Skeletal muscle cell (primary cell): ENCODE results near the gene ASMTL.
"Not testable (repeated sequence)": the region's sequence is repeated elsewhere in the genome, so short reads cannot be mapped to it uniquely, and the experiment has no call there.

Experiments used
- DNase-seq: peaks from one replicate; pipeline ENCODE4 v3.0.0-alpha.2; 2010; ENCODE audit warnings: low read depth
- H3K4me3 ChIP-seq: 2 replicates; pipeline ENCODE4 v1.5.1; 2011; ENCODE audit warnings: low read depth, mild to moderate bottlenecking, control low read depth, low read length, moderate library complexity

The ASMTL gene

GRCh38 chrX:1442724-1443367 lies 9.9 kb downstream of the ASMTL start:
- H3K4me3 ChIP-seq = no peak overlapping the region

DNA sequence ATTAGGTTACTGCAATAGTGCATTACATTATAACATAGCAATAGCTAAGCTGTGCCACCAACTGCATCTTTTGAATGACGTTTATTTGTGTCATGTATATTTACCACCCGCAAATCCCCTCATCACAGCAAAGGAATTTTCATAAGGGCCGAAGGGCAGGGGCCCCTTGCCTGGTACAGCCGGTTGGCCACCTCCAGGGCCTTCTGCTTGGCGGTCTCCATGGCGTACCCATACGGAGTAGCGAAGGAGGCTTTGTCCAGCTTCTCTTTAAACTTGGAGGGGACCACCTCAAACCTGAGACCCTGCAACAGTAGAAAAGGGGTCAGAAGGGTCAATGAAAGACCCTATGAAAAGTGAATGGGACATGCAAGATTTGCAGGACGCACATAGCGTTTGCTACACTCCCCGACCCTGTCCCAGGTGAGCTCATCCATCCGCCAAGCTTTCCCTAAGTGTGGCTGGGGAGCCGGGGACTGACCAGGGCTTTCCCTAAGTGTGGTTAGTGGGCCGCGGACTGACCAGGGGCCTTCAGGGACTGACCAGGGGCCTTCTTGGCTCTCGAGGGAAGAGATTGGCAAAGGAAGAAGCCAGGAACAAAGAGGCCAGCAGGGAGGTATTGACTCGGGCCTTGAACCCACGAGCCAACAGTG lies 10.6 kb downstream of the ASMTL start:
- no peak overlapping the region for H3K4me3 ChIP-seq
- DNase-seq = no peak

More at GRCh38 chrX:1442724-1443367, 9.9 kb downstream of the ASMTL start:
- no peak for DNase-seq

DNA sequence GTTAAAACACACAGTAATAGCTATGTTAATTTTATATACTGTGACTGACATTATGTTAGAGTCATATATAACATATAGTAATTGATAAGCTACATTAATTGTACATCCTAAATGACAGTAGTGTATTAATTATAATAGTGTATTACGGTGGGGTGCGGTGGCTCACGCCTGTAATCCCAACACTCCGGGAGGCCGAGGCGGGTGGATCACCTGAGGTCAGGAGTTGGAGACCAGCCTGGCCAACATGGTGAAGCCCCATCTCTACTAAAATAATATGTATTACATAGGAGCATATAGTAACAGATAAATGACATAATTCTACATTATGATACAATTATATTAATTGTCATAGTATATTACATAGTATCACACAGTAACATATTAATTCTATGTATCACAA lies 12.2 kb downstream of the ASMTL start:
- H3K4me3 ChIP-seq = no peak overlapping the region
- DNase-seq = no peak

DNA sequence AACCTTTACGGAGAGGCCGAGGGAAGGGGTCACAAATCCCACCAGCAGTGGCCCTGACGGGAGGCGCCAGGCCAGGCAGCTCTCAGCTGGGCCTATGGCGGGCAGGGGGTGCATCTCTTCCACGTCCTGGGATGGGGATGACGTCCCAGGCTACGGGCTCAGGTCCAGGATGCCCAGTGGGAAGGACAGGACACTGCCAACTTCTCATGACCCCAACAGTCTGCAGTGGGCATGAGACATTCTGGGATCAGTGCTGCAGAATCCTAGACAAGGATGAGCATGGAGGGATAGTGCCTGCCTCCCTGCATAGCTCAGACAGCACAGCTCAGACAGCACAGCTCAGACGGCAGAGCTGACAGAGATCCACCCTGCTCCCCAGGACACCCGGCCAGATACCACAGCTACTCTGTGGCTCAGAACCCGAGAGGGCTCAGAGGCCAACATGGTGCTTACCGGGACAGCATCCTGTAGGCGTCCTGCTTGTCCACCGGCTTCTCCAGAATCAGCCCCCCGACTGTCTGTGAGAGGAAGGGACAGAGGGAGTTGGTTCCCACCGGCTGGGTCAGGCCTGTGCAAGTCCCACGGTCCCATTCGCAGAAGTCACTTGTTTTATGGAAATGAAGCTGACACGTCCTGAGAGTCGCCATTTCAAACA lies 17.3 kb downstream of the ASMTL start:
- no peak for DNase-seq
- no peak overlapping the region for H3K4me3 ChIP-seq

- no peak overlapping the region for H3K4me3 ChIP-seq
- no peak for DNase-seq
Measured at GRCh38 chrX:1434871-1435240, 17.9 kb downstream of the ASMTL start.

DNA sequence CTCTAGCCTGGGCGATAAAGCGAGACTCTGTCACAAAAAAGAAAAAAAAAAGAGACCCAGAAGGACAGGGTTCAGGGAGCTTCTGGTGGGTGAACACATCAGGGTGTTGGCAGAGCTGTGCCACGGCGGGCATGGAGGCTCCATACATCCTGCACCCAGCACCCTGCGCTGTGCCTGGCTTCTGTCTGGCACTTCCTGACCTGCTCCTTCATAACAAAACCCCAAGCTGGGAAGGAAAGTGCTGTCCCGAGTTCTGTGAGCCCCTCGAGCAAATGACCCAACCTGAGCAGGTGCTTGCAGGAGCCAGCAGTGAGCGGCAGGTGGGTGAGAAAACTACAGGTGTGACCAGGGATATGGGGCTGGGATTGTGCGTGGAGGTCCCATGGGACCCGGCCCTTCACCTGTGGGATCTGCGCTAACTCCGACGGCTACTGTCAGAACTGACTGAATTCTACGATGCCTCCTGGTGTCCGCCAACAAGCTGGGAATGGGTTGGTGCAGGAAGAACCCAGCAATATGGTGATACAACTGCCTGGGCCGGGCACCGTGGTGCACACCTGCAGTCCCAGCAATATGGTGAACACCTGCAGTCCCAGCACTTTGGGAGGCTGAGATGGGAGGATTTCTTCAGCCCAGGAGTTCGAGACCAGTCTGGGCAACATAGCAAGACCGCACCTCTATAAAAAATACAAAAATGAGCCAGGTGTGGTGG lies 18.9 kb downstream of the ASMTL start:
- no peak overlapping the region for H3K4me3 ChIP-seq
- no peak for DNase-seq

DNA sequence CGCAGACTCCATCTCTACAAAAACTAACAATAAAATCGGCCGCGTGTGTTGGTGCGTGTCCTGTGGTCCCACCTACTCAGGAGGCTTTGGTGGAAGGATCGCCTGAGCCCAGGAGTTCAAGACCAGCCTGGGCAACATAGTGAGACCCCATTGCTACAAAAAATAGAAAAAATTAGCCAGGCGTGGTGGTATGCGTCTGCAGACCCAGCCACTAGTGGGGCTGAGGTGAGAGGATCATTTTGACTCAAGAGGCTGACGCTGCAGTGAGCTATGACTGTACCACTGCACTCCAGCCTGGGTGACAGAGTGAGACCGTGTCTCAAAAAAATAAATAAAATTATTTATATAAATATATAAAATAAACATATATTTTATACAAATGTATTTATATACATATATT lies 22.3 kb downstream of the ASMTL start:
- no peak for DNase-seq
- H3K4me3 ChIP-seq = no peak overlapping the region

DNA sequence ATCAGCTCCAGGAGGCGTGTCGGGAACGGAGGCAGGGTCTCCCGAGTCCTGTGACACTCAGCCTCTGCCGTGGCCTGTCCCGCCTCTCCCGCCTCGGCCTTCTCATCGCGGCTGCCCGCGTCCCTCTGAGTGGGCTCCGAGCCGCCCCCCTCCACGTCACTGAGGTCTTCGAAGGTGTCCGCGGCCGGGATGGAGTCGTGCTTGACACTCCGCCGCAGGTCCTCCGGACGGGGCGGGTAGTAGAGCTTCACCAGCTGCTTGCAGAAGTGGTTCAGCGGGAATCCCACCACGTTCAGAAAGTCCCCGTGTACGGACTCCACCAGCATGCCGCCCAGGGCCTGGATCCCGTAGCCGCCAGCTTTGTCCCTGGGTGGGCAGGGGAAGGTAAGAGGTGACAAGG lies 25.0 kb downstream of the ASMTL start:
- no peak overlapping the region for H3K4me3 ChIP-seq
- no peak for DNase-seq

GRCh38 chrX:1426321-1426720 lies 26.4 kb downstream of the ASMTL start:
- H3K4me3 ChIP-seq, DNase-seq: not testable (repeated sequence)

GRCh38 chrX:1425381-1425780 lies 27.3 kb downstream of the ASMTL start:
- H3K4me3 ChIP-seq = no peak overlapping the region
- DNase-seq = no peak

DNA sequence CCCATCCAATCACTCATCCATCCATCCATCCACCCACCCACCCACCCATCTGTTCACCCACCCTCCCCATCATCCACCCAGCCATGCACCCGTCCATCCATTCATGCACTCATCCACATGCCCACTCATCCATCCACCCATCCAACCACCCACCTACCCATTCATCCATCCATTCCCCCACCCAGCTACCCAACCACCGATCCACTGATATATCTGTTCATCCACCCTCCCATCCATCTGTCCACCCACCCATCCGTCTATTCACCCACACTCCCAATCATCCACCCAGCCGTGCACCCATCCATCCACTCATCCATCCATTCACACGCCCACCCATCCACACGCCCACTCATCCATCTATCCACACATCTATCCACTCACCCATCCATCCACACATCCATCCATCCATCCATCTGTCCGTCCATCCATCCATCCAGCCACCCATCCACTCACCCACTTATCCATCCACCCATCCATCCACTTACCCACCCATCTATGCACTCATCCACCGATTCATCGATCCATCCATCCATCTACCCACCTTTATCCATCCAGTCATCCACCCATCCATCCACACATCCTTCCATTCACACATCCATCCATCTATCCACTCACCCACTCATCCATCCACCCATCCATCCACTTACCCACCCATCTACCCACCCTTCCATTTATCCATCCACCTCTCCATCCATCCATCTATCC lies 28.4 kb downstream of the ASMTL start:
- no peak for DNase-seq
- no peak overlapping the region for H3K4me3 ChIP-seq

DNA sequence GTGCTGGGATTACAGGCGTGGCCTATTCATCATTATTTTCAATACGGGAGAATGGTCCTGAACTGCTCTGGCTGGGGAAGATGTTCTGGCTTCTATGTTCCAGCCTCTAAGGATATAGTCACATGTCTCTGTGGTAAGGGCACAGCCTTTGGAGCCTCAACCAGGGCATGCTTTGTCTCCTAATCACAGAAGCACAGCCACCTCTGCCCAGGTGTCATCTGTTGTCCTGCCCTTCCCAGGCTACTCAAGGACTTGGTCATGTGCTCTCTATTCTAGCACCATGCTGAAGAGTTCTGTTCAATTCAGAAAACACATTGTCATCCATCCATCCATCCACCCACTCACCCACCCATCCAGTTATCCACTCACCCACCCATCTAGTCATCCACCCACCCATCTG lies 29.5 kb downstream of the ASMTL start:
- H3K4me3 ChIP-seq = no peak overlapping the region
- DNase-seq = no peak

GRCh38 chrX:1422135-1422465 lies 30.6 kb downstream of the ASMTL start:
- DNase-seq = no peak
- H3K4me3 ChIP-seq = no peak overlapping the region

- no peak overlapping the region for H3K4me3 ChIP-seq
Measured at GRCh38 chrX:1421433-1422134, 31.1 kb downstream of the ASMTL start.

DNA sequence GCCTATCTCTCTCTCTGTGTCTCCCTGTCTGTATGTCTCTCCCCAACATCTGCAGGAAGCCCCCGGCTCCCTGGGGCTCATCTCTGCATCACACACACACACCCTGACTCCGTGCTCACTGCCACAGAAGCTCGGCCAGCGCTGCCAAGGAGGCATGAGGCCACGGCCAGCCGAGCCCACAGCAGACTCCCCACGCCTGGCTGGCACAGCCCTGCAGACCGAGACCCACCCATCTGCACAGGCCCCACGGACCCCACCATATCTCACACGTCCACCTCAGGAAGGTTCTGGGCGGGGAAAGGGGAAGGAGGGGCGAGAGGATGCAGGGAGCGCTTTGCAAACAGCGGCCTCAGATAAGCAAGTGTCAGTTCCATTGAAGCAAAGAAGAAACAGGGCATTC lies 32.3 kb downstream of the ASMTL start:
- no peak for DNase-seq
- H3K4me3 ChIP-seq = no peak overlapping the region

More at GRCh38 chrX:1421433-1422134, 31.1 kb downstream of the ASMTL start:
- no peak for DNase-seq

GRCh38 chrX:1419545-1420355 lies 33.0 kb downstream of the ASMTL start:
- no peak for DNase-seq

GRCh38 chrX:1418901-1419544 lies 33.7 kb downstream of the ASMTL start:
- no peak overlapping the region for H3K4me3 ChIP-seq
- no peak for DNase-seq

More at GRCh38 chrX:1419545-1420355, 33.0 kb downstream of the ASMTL start:
- no peak overlapping the region for H3K4me3 ChIP-seq
